K562 (cell line): ENCODE results near the gene UGT1A6.

ENCODE experiments used
- CBFB ChIP-seq: sonication (generic); formaldehyde crosslinking; IDR thresholded peaks from 2 replicates; pipeline ENCODE4 v1.4.0; 2020; ENCODE audit warnings: mild to moderate bottlenecking, missing genetic modification reagents
- CBX5 ChIP-seq: IDR thresholded peaks from 2 replicates; pipeline ENCODE4 v1.6.1; 2014; ENCODE audit warnings: low read depth, borderline replicate concordance
- FOXA1 ChIP-seq: fragments of 450-650 bp; IDR thresholded peaks from 2 replicates; pipeline ENCODE4 v1.6.1; 2016; ENCODE audit warnings: mild to moderate bottlenecking, borderline replicate concordance
- HMG20B ChIP-seq: fragments of 250-450 bp; sonication (Bioruptor Pico); IDR thresholded peaks from 2 replicates; pipeline ENCODE4 v1.5.0; 2021; ENCODE audit warnings: mild to moderate bottlenecking
- JUN ChIP-seq, 2 experiments: sonication (generic) in 1 of 2; formaldehyde crosslinking in 1 of 2; IDR thresholded peaks; 2 replicates each; pipeline versions ENCODE4 v1.6.1 to v1.8.0; 2012 to 2022; ENCODE audit warnings: borderline replicate concordance in 2 of 2, mild to moderate bottlenecking in 2 of 2, improper control_type of control experiment in 1 of 2, low read depth in 1 of 2, low read length in 1 of 2, missing genetic modification reagents in 1 of 2
- KDM1A ChIP-seq, 2 experiments: fragments of 450-650 bp; IDR thresholded peaks; 2 replicates each; pipeline ENCODE4 v1.6.1; 2016; ENCODE audit warnings: mild to moderate bottlenecking in 2 of 2
- L3MBTL2 ChIP-seq: fragments of 450-650 bp; IDR thresholded peaks from 2 replicates; pipeline ENCODE4 v1.6.1; 2016; ENCODE audit warnings: mild to moderate bottlenecking, moderate library complexity
- PCBP1 ChIP-seq: fragments of 200-400 bp; formaldehyde crosslinking; IDR thresholded peaks from 2 replicates; pipeline ENCODE4 v1.6.1; 2018; ENCODE audit warnings: mild to moderate bottlenecking, low read depth, low read length; ENCODE audit not compliant: poor library complexity, severe bottlenecking
- POLR2A ChIP-seq: fragments of 450-650 bp; conservative IDR thresholded peaks from 2 replicates; pipeline ENCODE4 v1.6.1; 2016
- SMARCB1 ChIP-seq: IDR thresholded peaks from 2 replicates; pipeline ENCODE4 v1.6.1; 2011; ENCODE audit warnings: improper control_type of control experiment, low read depth; ENCODE audit not compliant: insufficient read length
- ZBTB40 ChIP-seq, 2 experiments: fragments of 450-650 bp in 1 of 2; sonication (generic) in 1 of 2; formaldehyde crosslinking in 1 of 2; IDR thresholded peaks; 2 replicates each; pipeline versions ENCODE4 v1.7.1 to v1.9.0; 2016 to 2022; ENCODE audit warnings: inconsistent platforms in 1 of 2, mild to moderate bottlenecking in 1 of 2, missing genetic modification reagents in 1 of 2
- TF ChIP-seq, protein P1 (sequence below), 3 experiments: IDR thresholded peaks in 2 of 3; conservative IDR thresholded peaks in 1 of 3; 2 replicates each; pipeline ENCODE4 v1.5.1; 2011 to 2012; ENCODE audit warnings: low read length in 3 of 3, mild to moderate bottlenecking in 3 of 3, control low read depth in 2 of 3, improper control_type of control experiment in 1 of 3, inconsistent platforms in 1 of 3, low read depth in 1 of 3, mixed read lengths in 1 of 3, moderate library complexity in 1 of 3; ENCODE audit not compliant: insufficient read depth in 2 of 3
- TF ChIP-seq, protein P2 (sequence below), 2 experiments: fragments of 450-650 bp; IDR thresholded peaks; 2 replicates each; pipeline ENCODE4 v1.6.1; 2016; ENCODE audit warnings: mild to moderate bottlenecking in 2 of 2, borderline replicate concordance in 1 of 2, low read depth in 1 of 2, moderate library complexity in 1 of 2

GRCh38 chr2:233708942-233709341 lies 16.3 kb downstream of the UGT1A6 start:
- TF ChIP-seq FOXA1 (no peak), KDM1A (IDR thresholded peaks at IDR 0.05) (no peak), CBFB (CRISPR knock-in tag) (no peak), L3MBTL2 (no peak), JUN (IDR thresholded peaks at IDR 0.05; ENCODE audit: borderline replicate concordance, low read depth, low read length) (no peak), JUN (CRISPR knock-in tag; IDR thresholded peaks at IDR 0.05; ENCODE audit: borderline replicate concordance) (no peak), HMG20B (CRISPR knock-in tag) (no peak), PCBP1 (no peak), ZBTB40 (IDR thresholded peaks at IDR 0.05) (no peak), ZBTB40 (CRISPR knock-in tag; IDR thresholded peaks at IDR 0.05) (no peak), SMARCB1 (no peak), POLR2A (no peak), CBX5 (no peak)
- TF ChIP-seq, protein P1, sequence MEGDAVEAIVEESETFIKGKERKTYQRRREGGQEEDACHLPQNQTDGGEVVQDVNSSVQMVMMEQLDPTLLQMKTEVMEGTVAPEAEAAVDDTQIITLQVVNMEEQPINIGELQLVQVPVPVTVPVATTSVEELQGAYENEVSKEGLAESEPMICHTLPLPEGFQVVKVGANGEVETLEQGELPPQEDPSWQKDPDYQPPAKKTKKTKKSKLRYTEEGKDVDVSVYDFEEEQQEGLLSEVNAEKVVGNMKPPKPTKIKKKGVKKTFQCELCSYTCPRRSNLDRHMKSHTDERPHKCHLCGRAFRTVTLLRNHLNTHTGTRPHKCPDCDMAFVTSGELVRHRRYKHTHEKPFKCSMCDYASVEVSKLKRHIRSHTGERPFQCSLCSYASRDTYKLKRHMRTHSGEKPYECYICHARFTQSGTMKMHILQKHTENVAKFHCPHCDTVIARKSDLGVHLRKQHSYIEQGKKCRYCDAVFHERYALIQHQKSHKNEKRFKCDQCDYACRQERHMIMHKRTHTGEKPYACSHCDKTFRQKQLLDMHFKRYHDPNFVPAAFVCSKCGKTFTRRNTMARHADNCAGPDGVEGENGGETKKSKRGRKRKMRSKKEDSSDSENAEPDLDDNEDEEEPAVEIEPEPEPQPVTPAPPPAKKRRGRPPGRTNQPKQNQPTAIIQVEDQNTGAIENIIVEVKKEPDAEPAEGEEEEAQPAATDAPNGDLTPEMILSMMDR (IDR thresholded peaks at IDR 0.05 in 2 of 3, conservative IDR thresholded peaks at IDR 0.05 in 1 of 3; ENCODE audit: insufficient read depth in 2 of 3, low read depth in 1 of 3, low read length in 3 of 3) = no peak
- TF ChIP-seq, protein P2, sequence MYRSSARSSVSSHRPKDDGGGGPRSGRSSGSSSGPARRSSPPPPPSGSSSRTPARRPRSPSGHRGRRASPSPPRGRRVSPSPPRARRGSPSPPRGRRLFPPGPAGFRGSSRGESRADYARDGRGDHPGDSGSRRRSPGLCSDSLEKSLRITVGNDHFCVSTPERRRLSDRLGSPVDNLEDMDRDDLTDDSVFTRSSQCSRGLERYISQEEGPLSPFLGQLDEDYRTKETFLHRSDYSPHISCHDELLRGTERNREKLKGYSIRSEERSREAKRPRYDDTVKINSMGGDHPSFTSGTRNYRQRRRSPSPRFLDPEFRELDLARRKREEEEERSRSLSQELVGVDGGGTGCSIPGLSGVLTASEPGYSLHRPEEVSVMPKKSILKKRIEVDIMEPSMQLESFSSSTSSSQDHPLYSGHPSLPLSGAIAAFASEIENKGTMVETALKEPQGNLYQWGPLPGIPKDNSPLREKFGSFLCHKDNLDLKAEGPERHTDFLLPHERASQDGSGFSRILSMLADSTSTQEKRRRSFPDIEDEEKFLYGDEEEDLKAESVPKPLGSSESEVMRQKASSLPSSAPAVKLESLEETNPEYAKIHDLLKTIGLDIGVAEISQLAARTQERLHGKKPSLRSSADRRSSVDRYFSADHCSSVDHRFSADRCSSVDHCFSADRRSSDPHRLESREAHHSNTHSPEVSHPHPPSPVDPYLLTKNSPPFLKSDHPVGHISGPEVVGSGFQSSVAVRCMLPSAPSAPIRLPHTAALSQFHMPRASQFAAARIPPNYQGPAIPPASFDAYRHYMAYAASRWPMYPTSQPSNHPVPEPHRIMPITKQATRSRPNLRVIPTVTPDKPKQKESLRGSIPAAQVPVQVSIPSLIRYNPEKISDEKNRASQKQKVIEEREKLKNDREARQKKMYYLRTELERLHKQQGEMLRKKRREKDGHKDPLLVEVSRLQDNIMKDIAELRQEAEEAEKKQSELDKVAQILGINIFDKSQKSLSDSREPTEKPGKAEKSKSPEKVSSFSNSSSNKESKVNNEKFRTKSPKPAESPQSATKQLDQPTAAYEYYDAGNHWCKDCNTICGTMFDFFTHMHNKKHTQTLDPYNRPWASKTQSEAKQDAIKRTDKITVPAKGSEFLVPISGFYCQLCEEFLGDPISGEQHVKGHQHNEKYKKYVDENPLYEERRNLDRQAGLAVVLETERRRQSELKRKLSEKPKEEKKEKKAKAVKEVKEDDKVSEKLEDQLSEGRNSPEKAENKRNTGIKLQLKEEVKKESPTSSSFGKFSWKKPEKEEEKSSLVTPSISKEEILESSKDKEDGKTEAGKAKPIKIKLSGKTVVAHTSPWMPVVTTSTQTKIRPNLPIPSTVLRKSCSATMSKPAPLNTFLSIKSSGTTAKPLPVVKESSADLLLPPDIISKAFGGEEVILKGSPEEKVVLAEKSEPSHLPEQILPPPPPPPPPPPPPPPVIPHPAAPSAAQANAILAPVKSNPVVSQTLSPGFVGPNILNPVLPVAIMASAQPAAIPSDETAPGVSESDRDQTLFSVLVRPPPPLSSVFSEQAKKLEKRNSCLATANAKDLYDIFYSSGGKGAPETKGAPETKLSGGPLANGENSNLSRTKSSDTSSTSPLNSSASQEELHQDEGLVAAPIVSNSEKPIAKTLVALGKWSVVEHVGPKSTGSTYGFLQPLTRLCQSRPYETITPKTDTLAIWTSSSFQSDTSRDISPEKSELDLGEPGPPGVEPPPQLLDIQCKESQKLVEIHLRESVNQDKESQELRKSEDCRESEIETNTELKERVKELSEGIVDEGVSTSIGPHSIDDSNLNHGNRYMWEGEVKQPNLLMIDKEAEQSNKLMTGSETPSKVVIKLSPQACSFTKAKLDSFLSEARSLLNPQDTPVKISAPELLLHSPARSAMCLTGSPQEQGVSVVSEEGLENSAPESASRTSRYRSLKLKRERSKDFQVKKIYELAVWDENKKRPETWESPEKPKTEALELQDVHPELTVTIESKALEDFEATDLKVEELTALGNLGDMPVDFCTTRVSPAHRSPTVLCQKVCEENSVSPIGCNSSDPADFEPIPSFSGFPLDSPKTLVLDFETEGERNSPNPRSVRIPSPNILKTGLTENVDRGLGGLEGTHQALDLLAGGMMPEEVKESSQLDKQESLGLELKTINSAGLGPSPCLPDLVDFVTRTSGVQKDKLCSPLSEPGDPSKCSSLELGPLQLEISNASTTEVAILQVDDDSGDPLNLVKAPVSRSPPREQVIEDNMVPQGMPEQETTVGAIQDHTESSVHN (IDR thresholded peaks at IDR 0.05; ENCODE audit: borderline replicate concordance in 1 of 2, low read depth in 1 of 2) = no peak
